Skeletal muscle tissue (tissue), 4 donors: ENCODE data around the gene PTF1A. TPM values are rescaled to one million over a fixed set of nuclear protein-coding genes. Genes with fewer than 3 reads are reported as not detected.
"Not testable (repeated sequence)": the region's sequence is repeated elsewhere in the genome, so short reads cannot be mapped to it uniquely, and the experiment has no call there.

ENCODE experiments used
- H3K27ac ChIP-seq: one replicate; pipeline ENCODE4 v1.7.0; 2013; ENCODE audit warnings: mild to moderate bottlenecking, low read depth, low read length, inconsistent platforms
- H3K27me3 ChIP-seq, 3 donors: one replicate each; pipeline ENCODE4 v1.7.0; 2013; ENCODE audit warnings: low read length in 3 of 3; ENCODE audit not compliant: control insufficient read depth in 3 of 3, insufficient read depth in 3 of 3
- H3K36me3 ChIP-seq, 3 donors: one replicate each; pipeline ENCODE4 v1.7.0; 2013; ENCODE audit warnings: low read length in 3 of 3; ENCODE audit not compliant: control insufficient read depth in 3 of 3, insufficient read depth in 3 of 3
- H3K4me1 ChIP-seq, 3 donors: one replicate each; pipeline ENCODE4 v1.7.0; 2013; ENCODE audit warnings: low read length in 3 of 3, mild to moderate bottlenecking in 3 of 3; ENCODE audit not compliant: control insufficient read depth in 3 of 3, insufficient read depth in 3 of 3
- H3K4me3 ChIP-seq, 3 donors: one replicate each; pipeline ENCODE4 v1.7.0; 2013; ENCODE audit warnings: low read length in 3 of 3
- H3K9ac ChIP-seq, 3 donors: one replicate each; pipeline ENCODE4 v1.7.0; 2013; ENCODE audit warnings: low read length in 3 of 3, mild to moderate bottlenecking in 3 of 3, moderate library complexity in 2 of 3, low read depth in 1 of 3
- H3K9me3 ChIP-seq, 3 donors: one replicate each; pipeline ENCODE4 v1.7.0; 2013; ENCODE audit warnings: low read length in 3 of 3; ENCODE audit not compliant: control insufficient read depth in 3 of 3
- total RNA-seq: library from RNA; depleted of rRNA; stranded (reverse); fragments of >200 nt; gene quantifications from one replicate; pipeline ENCODE4 v1.2.3, GENCODE V29; 2014
- donor health status: Osteomylitis.

PTF1A gene
- total RNA-seq, 1 donor from 2014 or later = not detected

DNA sequence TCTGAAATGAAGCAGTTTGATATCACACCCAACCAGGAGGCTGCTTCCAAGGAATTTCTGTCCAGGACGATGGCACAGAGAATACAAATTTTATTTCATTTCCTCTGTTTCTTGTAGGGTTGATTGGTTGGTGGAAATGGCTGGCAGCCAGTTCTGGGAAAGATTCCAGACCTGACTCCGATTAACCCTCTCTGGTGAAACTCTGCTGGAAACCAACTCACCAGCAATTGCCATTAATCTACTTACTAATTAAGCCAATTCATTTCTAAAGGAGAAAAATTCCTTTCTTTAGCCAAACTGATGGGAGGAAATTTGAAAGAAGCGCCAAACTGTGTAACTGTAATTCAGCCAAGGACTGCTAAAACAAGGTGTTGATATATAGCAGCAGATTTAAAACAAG is 10.7 kb downstream of the PTF1A start:
- Histone ChIP-seq H3K4me1 (peaks cover 0 to 2% (median 0%) of the 10 kb centered on the region in 3 donors), H3K9ac (no peak overlapping the region), H3K36me3 (no peaks in the 10 kb centered on the region), H3K27ac (no peak overlapping the region), H3K4me3 (no peak overlapping the region), H3K9me3 (no peaks in the 10 kb centered on the region), H3K27me3 (peaks cover 21 to 58% (median 31%) of the 10 kb centered on the region in 3 donors)

DNA sequence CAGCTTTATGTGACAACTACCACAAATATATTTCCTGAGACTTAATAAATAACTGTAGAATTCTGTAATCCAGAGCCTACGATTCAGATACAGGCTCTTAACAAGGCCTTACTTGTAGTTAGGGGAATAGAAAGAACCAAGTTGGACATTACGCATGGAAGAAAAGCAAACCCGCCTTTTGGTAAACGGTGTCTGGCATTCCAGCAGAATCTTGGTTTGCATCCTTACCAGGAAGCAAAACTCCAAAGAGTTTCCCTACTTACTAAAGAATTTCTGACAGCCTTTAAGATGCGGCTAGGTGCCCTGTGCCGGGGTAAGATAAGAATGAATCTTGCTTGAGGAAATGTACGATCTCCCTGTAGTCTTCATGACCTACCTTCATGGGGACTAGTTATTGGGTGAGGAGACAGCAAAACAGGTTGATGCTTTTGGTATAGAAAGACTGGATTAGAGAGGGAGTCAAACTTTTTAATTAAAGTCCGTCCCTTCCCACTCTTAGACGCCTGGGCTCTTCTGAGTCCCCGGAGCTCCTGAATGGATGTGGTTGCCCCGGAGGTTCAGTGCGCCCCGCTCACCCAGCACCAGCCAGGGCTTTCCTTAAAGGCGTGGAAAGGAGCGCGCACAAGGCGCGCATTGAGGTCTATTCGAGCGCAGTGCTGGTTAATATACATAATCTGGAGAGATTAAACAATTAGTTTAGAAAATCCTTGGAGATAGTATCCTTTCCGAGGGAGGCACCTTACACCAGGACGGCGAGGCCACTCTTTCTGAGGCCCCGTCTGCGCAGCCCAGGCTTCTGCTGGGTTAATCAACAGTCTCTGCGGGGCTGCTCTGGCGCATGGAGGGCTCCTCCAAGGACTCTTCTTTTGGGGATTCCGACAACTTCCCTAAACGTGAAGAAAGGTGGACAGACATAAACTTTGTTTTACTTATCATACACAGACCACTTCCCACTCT is 11.5 kb downstream of the PTF1A start:
- peaks cover 0 to 2% (median 0%) of the 10 kb centered on the region in 3 donors for H3K4me1 ChIP-seq
- no peak overlapping the region for H3K4me3 ChIP-seq
- H3K27me3 ChIP-seq = peaks cover 21 to 55% (median 24%) of the 10 kb centered on the region in 3 donors
- H3K36me3 ChIP-seq = no peaks in the 10 kb centered on the region
- no peak overlapping the region for H3K27ac ChIP-seq
- no peaks in the 10 kb centered on the region for H3K9me3 ChIP-seq
- no peak overlapping the region for H3K9ac ChIP-seq

DNA sequence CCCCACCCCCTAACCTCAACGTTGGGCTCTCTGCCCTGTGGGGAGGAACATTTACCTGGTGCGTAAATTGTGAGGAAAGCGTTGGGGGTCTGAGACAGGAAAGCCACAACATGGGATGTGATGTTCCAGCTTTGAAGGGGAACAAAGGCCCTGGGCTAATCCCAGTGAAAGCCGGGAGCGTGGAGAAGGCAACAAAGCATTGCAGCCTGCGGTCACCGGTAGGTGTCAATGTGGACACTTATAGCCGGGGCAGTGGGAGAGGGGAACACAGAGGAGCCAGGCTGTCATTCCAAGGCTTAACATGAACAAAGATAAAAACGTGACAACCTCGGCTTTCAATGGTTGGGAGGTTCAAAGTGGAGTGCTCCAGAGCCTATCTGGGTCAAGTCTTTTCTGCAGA is 12.7 kb downstream of the PTF1A start:
- H3K27me3 ChIP-seq = peaks cover 10 to 46% (median 15%) of the 10 kb centered on the region in 3 donors
- H3K4me1 ChIP-seq = no peaks in the 10 kb centered on the region
- no peaks in the 10 kb centered on the region for H3K9me3 ChIP-seq
- H3K9ac ChIP-seq = no peak overlapping the region
- H3K36me3 ChIP-seq = no peaks in the 10 kb centered on the region
- H3K4me3 ChIP-seq = no peak overlapping the region
- H3K27ac ChIP-seq = no peak overlapping the region

DNA sequence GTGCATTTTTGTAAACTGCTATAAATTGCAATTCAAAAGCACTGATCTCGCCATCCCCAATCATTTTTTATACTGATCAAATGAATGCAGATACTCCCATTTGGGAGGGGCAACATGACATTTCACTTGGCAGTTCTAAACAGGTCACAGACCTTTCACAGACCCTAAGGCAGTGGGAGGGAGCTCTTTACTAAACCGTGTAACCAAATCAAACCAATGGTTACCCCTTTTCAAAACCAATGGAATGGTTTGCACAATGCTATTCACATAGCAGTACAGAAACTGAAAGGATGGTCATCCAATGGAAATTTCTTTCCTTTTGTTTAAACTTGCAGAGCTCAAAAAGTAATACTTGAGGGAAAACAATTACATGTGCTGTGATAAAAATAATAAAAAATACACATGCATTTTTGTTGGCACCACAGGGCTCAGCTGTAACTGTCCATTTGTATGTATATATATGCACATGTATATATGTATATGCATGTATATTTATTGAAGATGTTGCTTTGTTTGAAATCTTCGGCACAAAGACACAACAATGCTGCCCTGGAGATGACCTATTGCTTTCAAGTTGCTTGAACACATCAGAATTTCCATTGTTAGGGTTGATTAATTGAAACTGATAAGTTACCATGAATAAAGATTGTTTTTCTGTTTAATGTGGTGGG is 14.0 kb downstream of the PTF1A start:
- Histone ChIP-seq H3K4me3 (no peak overlapping the region), H3K36me3 (no peaks in the 10 kb centered on the region), H3K4me1 (no peaks in the 10 kb centered on the region), H3K27me3 (peaks cover 8 to 34% (median 13%) of the 10 kb centered on the region in 3 donors), H3K27ac (no peak overlapping the region), H3K9me3 (peaks cover 0 to 1% (median 0%) of the 10 kb centered on the region in 3 donors), H3K9ac (no peak overlapping the region)

DNA sequence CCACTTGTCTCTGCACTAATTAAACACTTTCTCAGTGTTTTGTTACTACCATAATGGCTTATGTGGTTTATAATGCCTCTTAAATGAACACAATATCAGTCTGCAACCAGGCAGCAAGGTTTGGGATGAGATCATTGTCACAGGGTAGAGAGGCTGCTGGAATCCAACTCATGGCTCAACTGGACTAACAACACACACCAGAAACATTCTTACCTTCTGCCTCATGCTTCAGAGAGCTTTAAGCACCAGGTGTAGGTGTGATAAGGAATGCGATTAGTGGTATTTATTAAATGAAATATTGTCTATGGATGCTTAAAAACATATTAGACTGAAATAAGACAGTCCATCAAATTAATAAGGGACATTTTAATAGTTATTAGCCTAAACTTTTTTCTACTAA is 25.4 kb downstream of the PTF1A start:
- Histone ChIP-seq H3K4me1 (no peaks in the 10 kb centered on the region), H3K27me3 (no peaks in the 10 kb centered on the region), H3K4me3 (no peak overlapping the region), H3K36me3 (no peaks in the 10 kb centered on the region), H3K9me3 (no peaks in the 10 kb centered on the region), H3K9ac (no peak overlapping the region), H3K27ac (no peak overlapping the region)

DNA sequence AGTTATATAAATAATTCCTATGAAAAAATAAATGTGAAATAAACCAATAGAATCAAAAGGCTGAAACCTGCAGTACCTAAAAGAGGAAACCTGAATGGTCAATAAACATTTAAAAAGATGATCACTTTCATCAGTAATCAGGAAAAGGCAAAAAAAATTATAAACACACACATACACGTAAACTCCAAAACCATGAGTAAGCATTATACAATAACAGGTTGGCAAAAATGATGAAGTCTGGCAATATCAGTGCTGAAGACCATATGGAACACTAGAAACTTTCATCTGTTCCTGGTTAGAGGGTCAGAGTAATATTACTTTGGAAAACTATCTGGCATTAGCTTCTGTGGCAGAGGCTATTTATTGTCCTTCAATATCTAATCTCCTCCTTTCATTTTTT is 38.5 kb downstream of the PTF1A start:
- Histone ChIP-seq H3K4me1 (no peaks in the 10 kb centered on the region), H3K9ac (no peak overlapping the region), H3K4me3 (no peak overlapping the region), H3K27me3 (no peaks in the 10 kb centered on the region), H3K36me3 (no peaks in the 10 kb centered on the region), H3K9me3 (no peaks in the 10 kb centered on the region), H3K27ac (no peak overlapping the region)

DNA sequence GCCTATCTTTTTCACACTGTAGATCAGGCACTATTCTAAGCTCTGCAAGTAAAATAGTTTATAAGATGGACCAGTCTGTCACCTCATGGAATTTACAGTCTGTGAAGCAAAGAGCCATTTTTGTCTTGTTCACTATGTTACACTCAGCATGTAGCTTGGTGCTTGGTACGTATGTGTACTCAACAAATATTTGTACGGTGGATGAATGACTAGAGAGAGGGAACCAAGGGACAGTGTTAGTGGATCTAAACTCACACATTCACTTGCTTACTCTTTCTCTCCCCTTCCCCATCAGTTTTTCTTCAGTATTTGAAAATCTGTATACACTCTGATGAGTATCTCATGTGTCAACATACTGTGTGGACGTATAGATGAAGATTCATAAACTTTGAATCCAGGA is 45.9 kb downstream of the PTF1A start:
- Histone ChIP-seq H3K9me3 (no peaks in the 10 kb centered on the region), H3K4me1 (no peaks in the 10 kb centered on the region), H3K27me3 (no peaks in the 10 kb centered on the region), H3K4me3 (no peak overlapping the region), H3K36me3 (no peaks in the 10 kb centered on the region), H3K27ac (no peak overlapping the region), H3K9ac (no peak overlapping the region)

DNA sequence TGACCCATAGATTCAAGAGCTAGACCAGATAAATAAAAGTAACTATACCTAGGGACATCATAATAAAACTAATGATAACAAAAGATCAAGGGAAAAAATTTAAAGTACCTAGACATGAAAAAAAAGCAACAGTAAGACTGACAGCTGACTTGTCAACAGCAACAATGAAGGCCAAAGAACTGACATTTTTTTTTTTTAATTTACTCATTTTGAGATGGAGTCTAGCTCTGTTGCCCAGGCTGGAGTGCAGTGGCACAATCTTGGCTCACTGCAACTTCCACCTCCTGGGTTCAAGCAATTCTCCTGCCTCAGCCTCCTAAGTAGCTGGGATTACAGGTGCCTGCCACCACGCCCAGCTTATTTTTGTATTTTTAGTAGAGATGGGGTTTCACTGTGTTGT is 49.7 kb downstream of the PTF1A start:
- not testable (repeated sequence) for H3K4me1 ChIP-seq, H3K27me3 ChIP-seq, H3K9me3 ChIP-seq, H3K27ac ChIP-seq, H3K9ac ChIP-seq, H3K4me3 ChIP-seq, H3K36me3 ChIP-seq
